ENCODE measurements around the gene SH3BP2.
A peak's percentile ranks its signal among the peaks of the same experiment; 100 is the strongest.

Gene SH3BP2

DNA sequence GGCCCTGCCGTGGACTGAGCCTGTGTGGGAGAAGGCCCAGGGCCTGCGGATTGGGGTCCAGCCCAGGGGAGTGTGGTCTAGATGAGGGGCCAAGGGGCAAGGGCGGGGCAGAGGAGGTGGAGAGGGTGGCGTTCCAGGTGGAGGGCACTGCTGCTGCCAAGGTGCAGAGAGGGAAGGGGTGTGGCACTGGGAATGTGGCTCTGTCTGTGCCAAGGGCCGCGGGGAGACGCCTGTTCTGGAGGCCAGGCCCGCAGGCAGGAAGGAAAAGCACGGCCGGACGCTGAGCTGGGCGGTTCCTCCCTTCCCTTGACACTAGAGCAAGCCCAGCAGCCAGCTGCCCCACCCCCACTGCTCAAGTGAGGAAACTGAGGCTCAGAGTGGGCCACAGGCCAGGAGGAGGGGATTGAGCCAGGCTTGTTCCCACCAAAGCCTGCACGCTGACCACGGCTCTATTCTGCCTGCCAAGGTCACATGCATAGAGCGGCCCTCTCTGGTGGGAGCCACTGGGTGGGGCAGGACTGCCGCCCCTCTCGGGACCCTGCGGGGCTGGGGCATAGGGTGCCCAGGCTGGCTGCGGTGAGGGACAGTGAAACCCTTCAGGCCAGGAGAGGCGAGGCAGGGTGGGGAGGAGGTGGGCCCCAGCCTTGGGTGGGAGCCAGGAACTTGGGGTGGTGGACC, 13.0 kb downstream of the SH3BP2 start:
- no peak for DNase-seq

DNA sequence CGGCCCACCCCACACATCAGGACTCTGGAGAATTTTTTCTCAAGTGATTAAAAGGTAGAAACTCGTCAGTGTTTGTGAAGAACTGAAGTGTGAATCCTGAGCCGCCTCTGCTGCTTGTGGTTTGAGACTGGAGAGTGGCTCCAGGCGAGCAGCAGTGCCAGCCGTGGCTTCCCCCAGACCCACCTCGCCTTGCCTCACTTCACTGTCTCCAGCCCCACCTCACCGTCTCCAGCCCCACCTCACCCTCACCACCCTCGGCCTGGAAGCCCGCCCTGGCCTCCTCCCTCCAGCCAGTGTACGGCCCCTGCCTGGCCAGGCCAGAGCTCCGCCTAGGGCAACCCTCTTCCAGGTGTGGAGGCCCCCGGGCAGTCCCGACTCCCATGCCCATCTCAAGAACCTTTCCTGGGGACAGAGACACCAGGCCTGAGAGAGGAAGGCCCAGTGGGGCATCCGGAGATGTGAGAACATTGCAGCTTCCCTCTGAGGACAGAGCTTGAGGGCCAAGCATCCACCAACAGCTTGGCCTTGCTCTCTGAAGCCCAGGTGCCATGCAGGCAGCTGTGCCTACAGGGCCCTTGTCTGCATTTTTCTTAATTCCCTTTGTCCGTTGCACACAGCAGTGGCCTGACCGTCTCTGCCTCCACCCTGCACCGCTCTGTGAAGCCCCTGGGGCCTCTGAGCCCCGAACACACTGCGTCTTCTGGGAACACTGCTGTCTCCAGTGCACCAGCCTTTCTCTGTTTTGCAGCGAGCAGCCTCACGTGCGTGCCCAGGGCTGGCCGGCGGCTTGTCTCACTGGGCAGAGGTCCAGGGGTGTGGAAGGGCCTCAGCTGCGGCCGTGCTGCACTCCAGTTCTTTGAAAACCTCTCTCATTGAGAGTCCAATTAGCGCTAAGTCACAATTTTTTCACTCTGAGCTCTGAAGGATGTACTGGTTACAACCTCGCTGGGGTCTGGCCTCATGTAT, 13.8 kb downstream of the SH3BP2 start:
- DNase-seq = no peak

DNA sequence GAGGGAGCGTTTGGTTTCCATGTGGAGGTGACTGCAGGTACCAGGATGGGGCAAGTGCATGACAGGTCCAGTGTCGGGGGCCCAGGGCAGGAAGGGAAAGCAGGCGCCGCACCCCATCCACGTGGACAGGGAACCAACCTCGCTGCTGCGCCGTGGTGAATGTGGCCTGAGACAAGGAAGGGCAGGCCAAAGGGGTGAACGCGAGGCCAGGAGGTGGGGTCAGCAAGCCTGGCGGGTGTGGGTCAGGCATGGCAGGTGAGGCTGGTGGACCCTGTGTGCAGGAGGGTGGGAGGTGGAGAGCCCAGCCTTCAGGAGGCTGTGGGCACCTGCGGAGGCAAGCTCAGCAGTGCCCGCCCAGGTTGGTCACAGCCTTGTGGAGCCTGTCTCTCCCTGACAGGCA, 14.7 kb downstream of the SH3BP2 start:
- DNase-seq = no peak

DNA sequence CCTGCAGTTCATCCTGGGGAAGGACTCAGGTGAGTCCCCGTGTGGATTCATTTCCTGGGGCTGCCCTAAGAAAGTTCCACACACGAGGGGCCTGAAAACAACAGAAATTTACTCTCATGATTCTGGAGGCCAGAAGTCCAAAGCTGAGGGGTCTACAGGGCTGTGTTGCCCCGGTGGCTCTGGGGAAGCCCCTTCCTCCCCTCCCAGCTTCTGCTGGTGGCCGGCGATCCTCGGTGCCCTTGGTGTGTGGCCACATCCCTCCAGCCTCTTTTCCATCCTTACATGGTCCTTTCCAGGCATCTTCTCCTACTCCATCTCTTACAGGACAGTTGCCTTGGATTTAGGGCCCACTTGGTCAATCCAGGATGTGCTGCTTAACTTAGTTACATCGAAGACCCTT, 15.1 kb downstream of the SH3BP2 start:
- no peak for DNase-seq

DNA sequence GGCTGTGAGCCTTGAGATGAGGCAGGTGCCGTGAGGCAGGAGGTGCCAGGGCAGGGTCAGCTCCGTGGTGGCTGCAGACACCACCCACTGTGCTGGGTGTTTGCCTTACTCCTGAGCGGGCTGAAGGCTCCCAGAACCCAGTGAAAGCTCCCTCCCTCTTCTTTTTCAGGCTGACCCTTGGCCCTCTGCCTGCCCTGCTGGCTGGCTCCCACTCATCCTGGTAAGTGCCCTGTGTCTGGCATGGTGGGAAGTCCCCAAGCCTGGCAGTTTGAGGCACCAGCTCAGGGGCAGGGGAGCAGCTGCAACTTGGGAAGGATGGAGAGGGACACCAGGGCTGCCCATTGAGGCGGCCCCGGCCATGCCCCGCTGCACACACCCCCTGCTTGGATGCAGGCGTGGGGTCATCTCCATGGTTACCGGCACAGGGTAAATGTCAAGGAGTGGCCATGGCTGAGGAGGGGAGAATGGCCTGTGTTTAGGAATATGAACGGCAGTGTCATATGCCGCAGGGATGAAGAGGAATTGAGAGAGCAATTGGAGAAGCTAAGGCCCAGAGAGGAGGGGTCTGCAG, 16.8 kb downstream of the SH3BP2 start:
- DNase-seq = no peak

DNA sequence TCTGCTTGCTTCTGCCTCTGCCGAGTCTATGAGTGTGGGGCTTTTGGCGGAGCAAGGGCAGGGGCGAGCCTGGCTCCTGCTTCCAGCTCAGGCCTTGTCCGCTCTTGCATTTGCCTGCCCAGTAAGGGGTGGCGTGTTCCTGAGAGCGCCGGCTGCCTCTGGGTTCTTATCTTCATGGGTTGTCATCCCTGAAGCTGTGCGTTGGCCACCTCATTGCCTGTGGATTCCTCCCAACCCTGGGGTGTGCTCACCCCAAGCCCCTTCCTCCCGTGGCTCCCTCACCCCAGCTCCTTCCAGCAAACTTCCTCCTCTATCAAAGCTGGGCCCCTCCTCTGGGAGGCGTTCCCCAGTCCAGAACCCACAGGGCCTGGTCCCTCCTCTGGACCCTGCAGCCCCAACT, 17.5 kb downstream of the SH3BP2 start:
- no peak for DNase-seq

DNA sequence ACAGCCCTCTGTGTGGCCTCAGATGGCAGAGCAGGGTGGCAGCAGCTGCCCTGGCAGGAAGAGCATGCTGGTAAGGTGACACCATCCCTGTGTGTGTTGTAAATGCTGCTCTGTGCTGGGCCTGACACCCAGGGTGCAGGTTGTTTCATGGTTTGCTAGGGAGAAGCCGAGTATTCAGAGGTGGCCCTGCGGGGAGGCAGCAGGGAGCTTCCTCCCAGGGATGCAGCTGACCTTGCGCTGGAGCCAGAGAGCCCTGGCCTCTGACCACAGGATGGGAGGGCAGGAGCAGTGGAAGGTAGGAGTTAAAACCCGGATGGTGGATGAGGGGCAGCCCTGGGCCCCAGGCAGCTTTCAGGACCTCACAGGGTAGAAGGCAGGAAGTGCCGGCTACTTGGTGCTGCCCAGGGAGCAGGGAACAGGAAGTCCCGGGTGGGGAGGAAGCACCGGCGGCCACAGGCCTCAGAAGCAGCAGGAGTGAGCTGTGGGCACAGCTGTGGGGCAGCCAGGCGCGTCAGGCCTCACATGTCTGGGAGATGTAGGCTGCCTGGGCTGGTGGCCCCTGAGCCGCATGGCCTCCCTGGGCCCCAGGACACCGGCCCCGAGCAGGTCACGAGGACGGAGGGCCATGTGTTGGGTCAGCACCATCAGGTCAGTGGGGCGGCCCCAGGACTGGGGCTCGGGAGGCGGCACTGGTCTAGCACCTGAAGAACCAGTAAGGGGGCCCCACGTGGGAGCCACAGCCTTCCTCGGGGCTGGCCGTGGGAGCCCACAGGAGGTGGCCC, 19.1 kb downstream of the SH3BP2 start:
- DNase-seq = peak; percentile 74

DNA sequence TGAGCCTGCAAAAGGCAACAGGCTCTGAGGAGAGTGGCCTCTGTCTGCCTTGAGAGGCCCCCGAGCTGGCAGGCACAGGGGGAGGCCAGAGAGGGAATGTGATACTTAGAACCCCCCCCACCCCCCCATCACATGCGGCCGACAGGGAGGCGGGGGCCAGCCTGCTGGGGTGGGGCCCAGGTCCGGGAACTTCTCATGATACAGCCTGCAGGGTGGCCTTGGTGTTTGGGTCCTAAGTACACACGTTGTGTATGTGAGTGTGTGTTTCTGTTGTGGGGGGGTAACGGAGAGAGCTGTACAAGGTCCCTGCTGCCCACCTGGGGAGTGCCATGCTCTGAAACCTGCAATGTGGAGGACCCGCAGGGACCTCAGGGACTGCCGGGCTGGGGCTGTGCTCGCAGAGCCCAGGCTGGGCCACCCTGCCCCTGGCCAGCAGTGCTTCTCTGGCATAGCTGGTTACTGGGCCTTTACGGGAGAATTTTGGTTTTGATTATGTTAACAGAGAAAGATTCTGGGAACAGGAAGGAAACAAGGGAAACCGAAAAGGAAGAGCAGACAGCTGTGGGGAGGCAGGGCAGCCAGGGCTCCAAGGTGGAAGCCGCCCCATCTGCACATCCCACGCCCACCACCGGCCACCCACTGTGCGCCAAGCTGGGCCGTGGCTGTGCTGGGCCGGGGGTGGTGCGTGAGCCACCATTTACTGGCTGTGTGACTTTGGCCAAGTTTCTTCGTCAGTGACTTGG, 19.9 kb downstream of the SH3BP2 start:
- peak; percentile 28 for DNase-seq

DNA sequence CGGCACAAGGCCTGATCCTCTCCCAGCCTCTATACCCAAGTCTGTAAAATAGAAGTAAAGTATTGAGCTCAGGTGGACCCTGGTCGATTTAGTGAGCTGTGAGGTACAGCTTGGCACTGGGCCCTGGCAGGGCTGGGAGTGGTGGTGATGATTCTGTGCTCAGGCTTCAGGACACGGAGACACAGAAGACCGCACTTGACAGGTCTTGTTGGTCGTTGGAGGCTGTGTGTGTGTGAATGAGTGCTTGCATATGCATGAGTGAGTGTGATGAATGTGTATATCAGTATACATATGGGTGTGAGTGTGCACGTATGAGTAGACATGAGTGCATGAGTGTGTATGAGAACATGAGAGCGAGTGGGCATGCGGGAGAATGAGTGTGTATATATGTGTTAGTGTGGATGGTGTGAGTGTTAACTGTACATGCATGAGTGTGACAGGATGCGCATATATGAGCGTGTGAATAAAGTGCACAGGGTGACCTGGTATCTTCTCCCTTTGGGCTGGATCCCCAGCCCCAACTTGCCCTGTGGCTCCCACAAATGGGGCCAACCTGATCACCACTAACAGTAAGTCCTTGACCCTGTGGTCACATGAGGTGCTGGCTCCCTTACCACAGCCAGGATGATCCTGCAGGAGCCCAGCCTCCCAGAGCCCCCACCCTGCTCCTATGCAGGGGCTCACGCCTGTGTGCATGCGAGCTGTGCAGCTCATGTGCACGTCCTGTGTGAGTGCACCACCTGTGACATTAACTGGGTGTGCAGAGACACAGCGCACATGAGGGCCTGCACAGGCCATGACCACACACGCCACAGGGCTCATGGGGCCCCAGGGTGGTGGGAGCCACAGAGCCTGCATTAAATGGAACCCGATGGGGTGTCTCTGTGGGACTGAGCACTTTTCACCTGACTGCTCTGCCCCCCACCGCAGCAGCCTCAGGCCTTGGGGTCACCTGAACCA, 20.8 kb downstream of the SH3BP2 start:
- peak; percentile 16 for DNase-seq

DNA sequence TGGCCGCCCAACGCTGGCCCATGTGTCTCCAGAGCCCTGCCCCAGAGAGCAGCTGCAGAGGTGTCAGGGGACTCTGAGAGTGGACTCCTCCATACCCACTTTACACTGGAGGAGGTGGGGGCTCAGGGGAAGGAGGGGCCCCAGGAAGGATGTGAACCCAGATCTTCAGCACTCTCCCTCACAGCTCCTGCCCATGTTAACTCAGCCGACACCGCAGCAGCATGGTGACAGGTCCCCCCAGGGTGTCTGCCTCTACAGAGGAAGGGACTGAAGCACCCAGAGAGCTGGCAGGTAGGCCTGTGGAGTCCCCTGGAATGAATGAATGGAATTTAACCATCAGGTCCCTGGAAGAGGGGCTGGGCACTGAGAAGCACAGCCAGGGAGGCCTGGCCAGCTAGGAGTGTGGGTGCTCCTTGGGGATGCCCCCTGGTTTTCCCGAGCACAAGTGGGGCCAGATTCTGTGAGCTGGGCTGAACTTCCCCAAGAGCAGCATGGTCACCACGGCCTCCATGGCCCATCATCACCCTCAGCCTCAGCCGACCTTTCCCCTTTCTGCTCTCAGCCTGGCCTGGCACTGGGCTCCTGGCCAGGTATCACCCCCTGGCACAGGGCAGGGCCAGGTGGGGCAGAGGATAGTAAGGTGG, 21.9 kb downstream of the SH3BP2 start:
- no peak for DNase-seq

DNA sequence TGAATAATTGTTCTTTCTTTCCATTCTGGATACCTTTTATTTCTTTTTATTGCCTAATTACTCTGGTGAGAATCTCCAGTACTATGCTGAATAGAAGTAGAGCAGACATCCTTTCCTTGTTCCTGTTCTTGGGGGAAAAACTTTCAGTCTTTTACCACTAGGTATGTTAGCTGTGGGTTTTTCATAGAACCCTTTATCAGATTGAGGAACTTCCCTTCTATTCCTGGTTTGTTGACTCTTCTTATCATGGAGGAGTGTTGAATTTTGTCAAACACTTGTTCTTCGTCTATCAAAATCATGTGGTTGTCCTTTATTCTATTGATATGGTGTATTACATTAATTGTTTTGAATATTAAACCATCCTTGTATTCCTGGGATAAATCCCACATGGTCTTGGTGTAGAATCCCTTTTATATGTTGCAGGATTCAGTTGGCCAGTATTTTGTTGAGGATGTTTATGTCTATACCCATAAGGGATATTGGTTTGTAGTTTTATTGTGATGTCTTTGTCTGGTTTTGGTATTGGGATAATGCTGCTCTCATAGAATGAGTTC, 23.6 kb downstream of the SH3BP2 start:
- no peak for DNase-seq

DNA sequence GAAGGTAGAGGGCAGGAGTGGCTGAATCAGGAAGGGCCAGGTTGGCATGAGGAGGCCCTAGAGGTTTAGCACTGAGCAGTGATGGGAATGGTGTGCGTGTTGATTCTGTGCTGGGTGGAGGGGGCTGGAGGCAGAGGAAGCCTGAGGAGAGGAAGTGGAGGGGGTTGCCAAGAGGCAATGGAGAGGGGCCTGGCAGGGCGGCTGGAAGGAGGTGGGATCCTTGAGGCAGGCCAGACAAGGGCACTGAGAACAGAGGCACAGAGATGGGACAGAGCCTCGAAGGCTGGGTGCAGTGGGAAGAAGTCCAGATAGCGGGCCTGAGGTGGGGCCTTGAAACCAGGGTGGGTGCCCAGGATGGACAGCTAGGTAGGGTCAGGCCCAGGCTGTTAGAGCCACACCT, 24.3 kb downstream of the SH3BP2 start:
- no peak for DNase-seq

DNA sequence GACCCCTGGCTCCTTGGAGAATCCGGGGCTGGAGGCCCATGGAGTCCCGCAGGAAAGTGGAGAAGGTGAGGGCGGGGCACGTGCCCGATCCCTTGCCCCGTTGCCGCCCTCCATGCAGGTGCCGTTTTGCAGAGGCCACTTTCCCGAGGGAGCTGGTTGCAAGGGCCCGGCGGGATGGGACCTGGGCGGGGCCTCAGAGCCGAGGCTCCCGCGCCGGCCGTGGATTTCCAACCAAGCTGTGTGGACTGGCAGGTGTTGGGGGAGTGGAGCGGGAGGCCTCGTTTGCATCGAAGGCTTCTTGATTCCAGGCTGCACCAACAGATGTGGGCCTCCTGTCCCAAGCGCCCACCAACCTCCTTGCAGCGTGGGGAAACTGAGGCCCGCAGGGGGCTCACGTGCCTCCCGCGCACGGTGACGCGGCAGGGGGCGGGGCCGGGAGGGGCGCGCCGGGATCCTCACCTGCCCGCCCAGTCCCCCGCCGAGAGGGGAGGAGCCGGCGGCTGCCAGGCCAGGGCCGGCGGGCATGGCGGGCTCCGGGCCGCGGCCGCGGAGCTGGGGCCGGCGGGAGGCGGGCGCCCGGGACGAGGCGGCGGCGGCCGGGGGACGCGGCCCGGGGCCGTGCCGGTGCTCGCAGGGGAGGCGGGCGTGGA, 24.9 kb downstream of the SH3BP2 start:
- DNase-seq = peak; percentile 64

DNA sequence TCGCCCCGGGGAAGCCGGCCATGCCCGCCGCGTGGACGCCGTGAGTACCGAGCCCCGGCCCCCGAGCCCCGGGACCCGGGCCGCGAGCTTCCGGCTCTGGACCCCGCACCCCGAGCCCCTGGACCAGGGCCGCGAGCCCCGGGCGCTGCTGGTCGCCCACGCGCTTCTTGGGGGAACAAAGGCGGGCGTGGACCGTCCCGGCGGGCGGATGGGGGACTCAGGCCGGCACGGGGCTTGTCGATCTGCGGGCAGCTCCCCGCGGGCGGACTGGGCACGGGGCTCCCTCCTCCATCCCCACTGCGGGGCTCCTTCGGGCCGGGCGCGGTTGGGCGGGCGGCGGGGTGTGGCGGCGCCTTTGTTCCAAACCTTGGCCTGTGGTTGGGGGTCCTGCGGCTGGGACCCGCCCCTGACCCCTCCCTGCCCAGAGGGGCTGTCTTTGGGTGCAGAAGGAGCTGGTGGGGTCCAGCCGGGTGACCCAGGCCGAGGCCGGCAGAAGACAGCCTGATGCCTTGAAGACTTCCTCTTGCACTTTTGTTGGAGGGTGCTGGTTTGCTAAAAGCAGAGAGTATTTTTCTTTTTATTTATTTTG, 25.6 kb downstream of the SH3BP2 start:
- DNase-seq = no peak

DNA sequence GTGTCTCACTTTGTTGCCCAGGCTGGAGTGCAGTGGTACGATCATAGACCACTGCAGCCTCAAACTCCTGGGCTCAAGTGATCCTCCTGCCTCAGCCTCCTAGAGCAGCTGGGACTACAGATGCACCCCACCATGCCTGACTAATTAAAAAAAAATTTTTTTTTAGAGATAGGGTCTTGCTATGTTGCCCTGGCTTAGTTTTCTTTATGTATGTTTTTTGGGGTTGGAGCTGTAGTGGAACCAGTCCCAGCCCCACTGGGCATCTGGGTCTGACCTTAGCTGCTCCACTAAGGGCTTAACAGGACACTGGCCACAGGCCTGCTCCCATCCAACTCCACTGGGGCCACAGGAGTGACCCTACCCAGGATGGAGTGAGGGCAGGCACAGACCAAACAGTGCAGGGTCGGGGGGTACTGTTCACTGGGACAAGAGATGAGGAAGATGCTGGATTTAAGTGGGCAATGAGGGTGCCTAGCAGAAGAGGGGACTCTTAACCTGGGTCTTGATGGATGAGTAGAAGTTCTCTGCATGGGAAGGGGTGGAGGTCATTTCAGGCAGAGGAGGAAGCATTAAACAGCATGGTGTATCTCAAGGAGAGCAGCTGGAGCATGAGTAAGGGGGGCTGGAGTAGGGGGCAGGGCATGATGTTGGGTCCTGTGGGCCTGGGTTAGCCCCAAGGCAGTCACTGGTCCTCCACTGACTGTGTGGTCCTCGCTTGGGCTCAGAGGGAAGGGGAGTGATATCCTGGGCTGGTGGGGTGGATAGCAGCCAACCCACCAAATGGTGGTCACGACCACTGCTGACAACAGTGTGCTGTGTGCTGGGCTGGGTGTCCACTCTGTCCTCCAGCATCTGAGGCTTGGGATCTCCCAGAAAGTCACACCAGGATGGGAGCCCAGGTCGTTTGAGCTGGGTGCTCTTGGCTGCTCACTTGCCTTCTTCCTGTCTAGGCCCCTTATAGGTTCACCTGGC, 26.6 kb downstream of the SH3BP2 start:
- DNase-seq = no peak

DNA sequence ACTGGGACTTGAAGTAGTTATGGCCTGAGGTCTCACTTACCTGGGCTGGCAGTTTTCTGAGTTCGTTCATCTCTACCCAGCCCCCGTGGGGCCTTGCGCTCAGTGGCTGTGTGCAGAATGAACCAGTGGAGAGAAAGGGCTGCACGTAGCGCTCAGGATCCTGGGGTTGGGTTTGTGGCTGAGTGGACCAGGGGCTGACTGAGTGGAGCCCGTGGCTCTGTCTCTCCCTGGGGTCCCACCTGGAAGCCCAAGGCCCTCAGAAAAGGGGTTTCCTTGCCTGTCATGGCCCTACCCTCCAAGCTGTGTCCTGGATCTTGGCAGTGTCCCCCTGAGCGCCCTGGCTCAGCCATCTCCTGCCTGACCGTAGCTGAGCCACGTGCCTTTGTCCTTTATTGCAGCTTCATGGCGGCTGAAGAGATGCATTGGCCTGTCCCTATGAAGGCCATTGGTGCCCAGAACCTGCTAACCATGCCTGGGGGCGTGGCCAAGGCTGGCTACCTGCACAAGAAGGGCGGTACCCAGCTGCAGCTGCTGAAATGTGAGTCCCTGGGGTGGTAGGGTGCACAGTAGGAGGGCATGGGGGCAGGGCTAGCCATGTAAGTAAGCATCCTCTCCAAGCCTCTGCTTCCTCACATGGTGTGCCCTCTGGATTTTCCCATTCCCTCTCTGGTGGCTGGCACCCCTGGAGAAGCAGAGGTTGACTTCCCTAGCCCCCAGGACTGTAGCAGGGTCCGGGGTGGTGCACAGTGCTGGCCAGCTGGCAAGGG, 27.5 kb downstream of the SH3BP2 start:
- DNase-seq = no peak
